Aorta (tissue), 5 donors: Measurements from ENCODE around the gene STAP2. TPM values are rescaled to one million over a fixed set of nuclear protein-coding genes. Genes with fewer than 3 reads are reported as not detected.
"Not testable (repeated sequence)": the region's sequence is repeated elsewhere in the genome, so short reads cannot be mapped to it uniquely, and the experiment has no call there.

ENCODE experiments used
- ATAC-seq: fragments of 200-7000 bp; cut with Tn5 transposase; one replicate; pipeline ENCODE4 v1.9.1; 2022; ENCODE audit warnings: moderate library complexity; ENCODE audit not compliant: low FRiP score
- DNase-seq, 2 donors: peaks; one replicate each; pipeline ENCODE4 v3.0.0-alpha.2; 2020
- H3K27ac ChIP-seq, 2 donors: one replicate each; pipeline ENCODE4 v1.5.1; 2013; ENCODE audit warnings: low read length in 2 of 2, mild to moderate bottlenecking in 2 of 2, moderate library complexity in 2 of 2, control low read depth in 1 of 2, inconsistent platforms in 1 of 2, low read depth in 1 of 2
- H3K27me3 ChIP-seq, 2 donors: one replicate each; pipeline ENCODE4 v1.6.1; 2013; ENCODE audit warnings: control low read depth in 1 of 2, low read length in 1 of 2, mild to moderate bottlenecking in 1 of 2, moderate library complexity in 1 of 2; ENCODE audit not compliant: insufficient read depth in 2 of 2, control insufficient read depth in 1 of 2
- H3K36me3 ChIP-seq, 2 donors: one replicate each; pipeline ENCODE4 v1.6.1; 2013; ENCODE audit warnings: control low read depth in 1 of 2, low read length in 1 of 2, mild to moderate bottlenecking in 1 of 2; ENCODE audit not compliant: insufficient read depth in 2 of 2, control insufficient read depth in 1 of 2
- H3K4me1 ChIP-seq, 2 donors: one replicate each; pipeline ENCODE4 v1.6.1; 2013; ENCODE audit warnings: low read length in 2 of 2, control low read depth in 1 of 2, mild to moderate bottlenecking in 1 of 2, moderate library complexity in 1 of 2; ENCODE audit not compliant: insufficient read depth in 2 of 2, control insufficient read depth in 1 of 2
- H3K4me3 ChIP-seq, 2 donors: one replicate each; pipeline ENCODE4 v1.5.1; 2013; ENCODE audit warnings: low read length in 2 of 2, control low read depth in 1 of 2, mild to moderate bottlenecking in 1 of 2
- H3K9me3 ChIP-seq: one replicate; pipeline ENCODE4 v1.6.1; 2013; ENCODE audit warnings: mild to moderate bottlenecking, low read length; ENCODE audit not compliant: control insufficient read depth
- WGBS, 2 donors: extraction: QIAGEN DNeasy Blood & Tissue Kit; methylation state at CpG; one replicate each; pipeline ENCODE4 v1.1.7; 2013; 5-methylcytosine and 5-hydroxymethylcytosine counted together
- intact Hi-C, 2 donors: fragments of 100-400 bp; cut with DNase I; formaldehyde crosslinking; loops; one replicate each; pipeline versions ENCODE4 v1.14.2 to v1.15.0; 2022
- polyA plus RNA-seq, 2 donors: library from polyadenylated mRNA; stranded (reverse); fragments of 200-250 nt; gene quantifications; one replicate each; pipeline ENCODE4 v1.2.3, GENCODE V29; 2013
- total RNA-seq, 2 donors: library from RNA; stranded (reverse); fragmentation: NEBNext Ultra II Directional; extraction: Animal tissue kit (Norgen Biotek cat#: 25700); gene quantifications; one replicate each; pipeline ENCODE4 v1.2.1, GENCODE V29; 2021
- donor health status: healthy with polysubstance abuse.
- donor health status: Bipolar disorder and iron deficiency.
- donor health status: DM: no; HTN: no; CAD: no.
- donor health status: DM: no; HTN: no; CAD: no.
- donor health status: DM: yes; HTN: yes; CAD: no.

STAP2 gene
- total and polyA plus RNA-seq, 4 donors = 0.13 to 27.8 (median 2.1) TPM

- ATAC-seq, H3K36me3 ChIP-seq: not testable (repeated sequence)
Measured at GRCh38 chr19:4286141-4286540, 52.5 kb downstream of the STAP2 start.

GRCh38 chr19:4284974-4285373 is 53.7 kb downstream of the STAP2 start:
- H3K27ac ChIP-seq = no peak overlapping the region
- intact Hi-C loops = no loop called here
- no peaks in the 10 kb centered on the region for H3K27me3 ChIP-seq
- ATAC-seq (no peak), DNase-seq (no peak)
- peaks cover 2% of the 10 kb centered on the region for H3K9me3 ChIP-seq
- no peak overlapping the region for H3K4me3 ChIP-seq
- H3K4me1 ChIP-seq = no peaks in the 10 kb centered on the region
- H3K36me3 ChIP-seq = no peaks in the 10 kb centered on the region
- 67 to 72% methylated on average over 6 of the region's 6 CpGs for WGBS, 2 donors

More at GRCh38 chr19:4286141-4286540, 52.5 kb downstream of the STAP2 start:
- 83 to 85% methylated on average over 4 of the region's 4 CpGs for WGBS, 2 donors
- H3K9me3 ChIP-seq, DNase-seq, intact Hi-C loops, H3K27ac ChIP-seq, H3K27me3 ChIP-seq, H3K4me3 ChIP-seq, H3K4me1 ChIP-seq: not testable (repeated sequence)

GRCh38 chr19:4284176-4284958 is 54.3 kb downstream of the STAP2 start:
- WGBS, 2 donors = 30 to 43% methylated on average over 20 of the region's 20 CpGs
- H3K36me3 ChIP-seq = no peaks in the 10 kb centered on the region
- ATAC-seq (no peak), DNase-seq (no peak)
- H3K4me1 ChIP-seq = no peaks in the 10 kb centered on the region
- H3K9me3 ChIP-seq = peaks cover 2% of the 10 kb centered on the region
- no peak overlapping the region for H3K27ac ChIP-seq
- no peaks in the 10 kb centered on the region for H3K27me3 ChIP-seq
- intact Hi-C loops = no loop called here
- H3K4me3 ChIP-seq = no peak overlapping the region

- Histone ChIP-seq H3K4me1 (no peaks in the 10 kb centered on the region), H3K9me3 (peaks cover 2% of the 10 kb centered on the region), H3K4me3 (no peak overlapping the region), H3K27ac (no peak overlapping the region), H3K27me3 (no peaks in the 10 kb centered on the region), H3K36me3 (no peaks in the 10 kb centered on the region)
- 1 to 2% methylated on average over 40 to 71 of the region's 71 CpGs for WGBS, 2 donors
- intact Hi-C loops = no loop called here
- DNase-seq (no peak), ATAC-seq (peak; percentile 44)
Measured at GRCh38 chr19:4279530-4280422, 58.9 kb downstream of the STAP2 start.

GRCh38 chr19:4279267-4279529 is 59.4 kb downstream of the STAP2 start:
- DNase-seq (no peak), ATAC-seq (no peak)
- Histone ChIP-seq H3K36me3 (no peaks in the 10 kb centered on the region), H3K4me1 (no peaks in the 10 kb centered on the region), H3K27me3 (no peaks in the 10 kb centered on the region), H3K27ac (no peak overlapping the region), H3K9me3 (peaks cover 2% of the 10 kb centered on the region), H3K4me3 (no peak overlapping the region)
- 1 to 2% methylated on average over 21 to 30 of the region's 30 CpGs for WGBS, 2 donors
- intact Hi-C loops = no loop called here

- intact Hi-C loops = no loop called here
- Histone ChIP-seq H3K36me3 (no peaks in the 10 kb centered on the region), H3K4me1 (no peaks in the 10 kb centered on the region), H3K9me3 (peaks cover 2% of the 10 kb centered on the region), H3K4me3 (no peak within 1 kb of the TSS), H3K27ac (no peak within 1 kb of the TSS), H3K27me3 (no peaks in the 10 kb centered on the region)
- ATAC-seq = no peak
- DNase-seq = no peak
- WGBS, 2 donors = 2 to 3% methylated on average over 40 to 44 of the region's 44 CpGs
Measured at GRCh38 chr19:4278419-4279266, 60.0 kb downstream of the STAP2 start, which contains the start of gene SHD. SHD (plus strand) TSS chr19:4279266; CDS start chr19:4280064, 798 bp downstream.

- no peak for ATAC-seq
- Histone ChIP-seq H3K9me3 (peaks cover 1% of the 10 kb centered on the region), H3K27ac (no peak overlapping the region), H3K36me3 (no peaks in the 10 kb centered on the region), H3K4me3 (no peak overlapping the region), H3K4me1 (no peaks in the 10 kb centered on the region), H3K27me3 (no peaks in the 10 kb centered on the region)
- no peak for DNase-seq
- intact Hi-C loops = no loop called here
- 23 to 27% methylated on average over 4 of the region's 4 CpGs for WGBS, 2 donors
Measured at GRCh38 chr19:4278010-4278409, 60.6 kb downstream of the STAP2 start.

GRCh38 chr19:4277191-4277696 is 61.4 kb downstream of the STAP2 start:
- H3K27me3 ChIP-seq = no peaks in the 10 kb centered on the region
- DNase-seq (no peak), ATAC-seq (no peak)
- no peak overlapping the region for H3K4me3 ChIP-seq
- intact Hi-C loops = no loop called here
- no peak overlapping the region for H3K27ac ChIP-seq
- WGBS, 2 donors = 33 to 40% methylated on average over 16 of the region's 16 CpGs
- no peaks in the 10 kb centered on the region for H3K9me3 ChIP-seq
- no peaks in the 10 kb centered on the region for H3K36me3 ChIP-seq
- no peaks in the 10 kb centered on the region for H3K4me1 ChIP-seq
